Stimulated activated CD4-positive, alpha-beta T cell treated with anti-CD3 and anti-CD28 coated beads, Interleukin-15, amount 100 ng/mL, for 48 hours (primary cell): ENCODE results near the gene PRR20C.
"Not testable (repeated sequence)": the region's sequence is repeated elsewhere in the genome, so short reads cannot be mapped to it uniquely, and the experiment has no call there.

Experiments
- DNase-seq, 2 donors: peaks; one replicate each; pipeline ENCODE4 v3.0.0-alpha.2; 2020; ENCODE audit warnings: low read depth in 2 of 2

The PRR20C gene

GRCh38 chr13:57153761-57154160 is at the start of gene PRR20C:
PRR20C (plus strand) TSS chr13:57154061; CDS start chr13:57154448, 387 bp downstream.
- DNase-seq, result not testable (repeated sequence)

GRCh38 chr13:57114945-57115344 is 38.9 kb upstream of the PRR20C start:
- DNase-seq, result no peak

- no peak for DNase-seq
Measured at GRCh38 chr13:57123681-57124080, 30.2 kb upstream of the PRR20C start.

GRCh38 chr13:57128909-57129308 is 25.0 kb upstream of the PRR20C start:
- no peak for DNase-seq

GRCh38 chr13:57136093-57136492 is 17.8 kb upstream of the PRR20C start:
- no peak for DNase-seq

- DNase-seq, result no peak
Measured at GRCh38 chr13:57137585-57137984, 16.3 kb upstream of the PRR20C start.

GRCh38 chr13:57138988-57139387 is 14.9 kb upstream of the PRR20C start:
- DNase-seq, result no peak

GRCh38 chr13:57139781-57140180 is 14.1 kb upstream of the PRR20C start:
- DNase-seq, result not testable (repeated sequence)

GRCh38 chr13:57140235-57140968 is 13.5 kb upstream of the PRR20C start, which contains the start of gene PRR20A:
PRR20A (plus strand) TSS chr13:57140918; CDS start chr13:57141305, 387 bp downstream.
- DNase-seq, result not testable (repeated sequence)

GRCh38 chr13:57147188-57147587 is 6.7 kb upstream of the PRR20C start, which contains the start of gene PRR20B:
PRR20B (plus strand) TSS chr13:57147488; CDS start chr13:57147875, 387 bp downstream.
- DNase-seq, result not testable (repeated sequence)

GRCh38 chr13:57148106-57148505 is 5.8 kb upstream of the PRR20C start:
- DNase-seq, result not testable (repeated sequence)

GRCh38 chr13:57160332-57160731 is 6.5 kb downstream of the PRR20C start, which contains the start of gene PRR20D:
PRR20D (plus strand) TSS chr13:57160632; CDS start chr13:57161019, 387 bp downstream.
- not testable (repeated sequence) for DNase-seq

GRCh38 chr13:57166897-57167296 is 13.0 kb downstream of the PRR20C start, which contains the start of gene PRR20E:
PRR20E (plus strand) TSS chr13:57167197; CDS start chr13:57167584, 387 bp downstream.
- not testable (repeated sequence) for DNase-seq

- DNase-seq, result no peak
Measured at GRCh38 chr13:57191667-57192066, 37.8 kb downstream of the PRR20C start.
